Transverse colon (tissue), 4 donors: ENCODE data around the gene PGM5. TPM values are rescaled to one million over a fixed set of nuclear protein-coding genes. Genes with fewer than 3 reads are reported as not detected.

Source experiments
- DNase-seq: peaks from one replicate; pipeline ENCODE4 v3.0.0-alpha.2; 2019
- H3K27ac ChIP-seq, 4 donors: fragments of 200-600 bp; sonication (generic); 2 replicates each; pipeline ENCODE4 v1.5.1; 2016 to 2018; ENCODE audit warnings: inconsistent platforms in 4 of 4
- H3K27me3 ChIP-seq: fragments of 200-600 bp; sonication (generic); 2 replicates; pipeline ENCODE4 v1.5.1; 2017; ENCODE audit warnings: inconsistent platforms
- H3K36me3 ChIP-seq, 4 donors: fragments of 200-600 bp; sonication (generic); 2 replicates each; pipeline ENCODE4 v1.5.1; 2017 to 2019; ENCODE audit warnings: inconsistent platforms in 4 of 4
- H3K4me1 ChIP-seq, 4 donors: fragments of 200-600 bp; sonication (generic); 2 replicates each; pipeline ENCODE4 v1.5.1; 2017 to 2020; ENCODE audit warnings: inconsistent platforms in 4 of 4
- H3K4me3 ChIP-seq, 4 donors: fragments of 200-600 bp; sonication (generic); 1 replicate in 1 of 4; 2 replicates in 3 of 4; pipeline versions ENCODE4 v1.5.1 to v1.6.1; 2017 to 2019; ENCODE audit warnings: inconsistent platforms in 4 of 4
- H3K9me3 ChIP-seq, 2 donors: fragments of 200-600 bp; sonication (generic); 2 replicates each; pipeline ENCODE4 v1.5.1; 2017 to 2019; ENCODE audit warnings: inconsistent platforms in 2 of 2
- CTCF ChIP-seq, 5 experiments: fragments of 200-600 bp in 3 of 5; fragments of 450-650 bp in 2 of 5; sonication (generic) in 3 of 5; IDR thresholded peaks; 1 replicate in 2 of 5; 2 replicates in 3 of 5; pipeline ENCODE4 v1.5.1; 2016 to 2017; ENCODE audit warnings: antibody characterized with exemption in 5 of 5, inconsistent platforms in 3 of 5, mild to moderate bottlenecking in 2 of 5, moderate library complexity in 1 of 5
- EP300 ChIP-seq: sonication (generic); formaldehyde crosslinking; IDR thresholded peaks from one replicate; pipeline ENCODE4 v1.6.1; 2017; ENCODE audit warnings: antibody characterized with exemption, low read depth
- POLR2A ChIP-seq: fragments of 450-650 bp; IDR thresholded peaks from one replicate; pipeline ENCODE4 v1.6.1; 2016; ENCODE audit warnings: antibody characterized with exemption, mild to moderate bottlenecking, moderate library complexity
- POLR2AphosphoS5 ChIP-seq, 3 donors: sonication (generic); formaldehyde crosslinking; IDR thresholded peaks; one replicate each; pipeline ENCODE4 v1.6.1; 2016; ENCODE audit warnings: antibody characterized with exemption in 3 of 3
- WGBS, 2 donors: methylation state at CpG; one replicate each; pipeline ENCODE4 v1.1.5; 2018; ENCODE audit warnings: low coverage in 1 of 2; 5-methylcytosine and 5-hydroxymethylcytosine counted together
- in situ Hi-C, 4 donors: fragments of 200-750 bp; cut with MboI; loops; one replicate each; pipeline versions ENCODE4 v1.15.0 to v1.15.1; 2017; ENCODE audit warnings: low sequenced_read_pairs in 3 of 4, low pct_ligation_motif_present in 1 of 4, low pct_unique_long_range_greater_than_20kb in 1 of 4
- intact Hi-C: fragments of 100-400 bp; cut with DNase I; formaldehyde crosslinking; loops from one replicate; pipeline ENCODE4 v1.15.1; 2023; ENCODE audit warnings: low total_unique reads
- total RNA-seq, 4 donors: library from RNA; depleted of rRNA; stranded (reverse); fragments of >200 nt; gene quantifications; one replicate each; pipeline ENCODE4 v1.1.0, GENCODE V29; 2016

PGM5 gene
- total RNA-seq, 4 donors from 2014 or later: 78.2 to 94.9 (median 89.4) TPM

GRCh38 chr9:68462105-68462775 lies 105.8 kb downstream of the PGM5 start:
- H3K4me1 ChIP-seq: peaks cover 0 to 29% (median 7%) of the 10 kb centered on the region in 4 donors
- in situ Hi-C loops: no loop called here

GRCh38 chr9:68470067-68470466 lies 113.7 kb downstream of the PGM5 start:
- H3K4me3 ChIP-seq: no peak overlapping the region
- no peak for DNase-seq
- intact Hi-C loops: no loop called here
- no peaks in the 10 kb centered on the region for H3K9me3 ChIP-seq
- in situ Hi-C loops: no loop called here
- no peaks in the 10 kb centered on the region for H3K36me3 ChIP-seq
- H3K27ac ChIP-seq: no peak overlapping the region
- H3K27me3 ChIP-seq: no peaks in the 10 kb centered on the region
- H3K4me1 ChIP-seq: no peaks in the 10 kb centered on the region
- no peak for TF ChIP-seq CTCF (IDR thresholded peaks at IDR 0.05)
- TF ChIP-seq EP300: no peak
- no peak for TF ChIP-seq POLR2A
- no peak for TF ChIP-seq POLR2AphosphoS5 (IDR thresholded peaks at IDR 0.05)

More at GRCh38 chr9:68462105-68462775, 105.8 kb downstream of the PGM5 start:
- H3K4me3 ChIP-seq: no peak overlapping the region
- 59 to 70% methylated on average over 3 to 7 of the region's 7 CpGs for WGBS, 2 donors
- TF ChIP-seq EP300 (no peak), CTCF (IDR thresholded peaks at IDR 0.05) (no peak), POLR2AphosphoS5 (IDR thresholded peaks at IDR 0.05) (no peak), POLR2A (no peak)
- no peaks in the 10 kb centered on the region for H3K36me3 ChIP-seq
- no peak for DNase-seq
- H3K27ac ChIP-seq: peak overlapping the region; percentile 37 to 83 (median 58)
- H3K27me3 ChIP-seq: no peaks in the 10 kb centered on the region
- intact Hi-C loops: no loop called here
- no peaks in the 10 kb centered on the region for H3K9me3 ChIP-seq

- no peaks in the 10 kb centered on the region for H3K27me3 ChIP-seq
- no peaks in the 10 kb centered on the region for H3K4me1 ChIP-seq
- WGBS, 2 donors: 93% methylated on average over 4 to 5 of the region's 5 CpGs
- peak overlapping the region in 1 of 4 donors; percentile 11 for H3K27ac ChIP-seq
- H3K36me3 ChIP-seq: no peaks in the 10 kb centered on the region
- in situ Hi-C loops: no loop called here
- no peak for DNase-seq
- no peaks in the 10 kb centered on the region for H3K9me3 ChIP-seq
- intact Hi-C loops: no loop called here
- TF ChIP-seq EP300 (no peak), POLR2AphosphoS5 (IDR thresholded peaks at IDR 0.05) (no peak)
- no peak overlapping the region for H3K4me3 ChIP-seq
These were observed 114.2 kb downstream of the PGM5 start for GRCh38 chr9:68470634-68471033.

GRCh38 chr9:68472119-68472518 lies 115.7 kb downstream of the PGM5 start:
- Histone ChIP-seq H3K27ac (peak overlapping the region in 2 of 4 donors; percentile 11 to 54), H3K4me1 (peaks cover 0 to 12% (median 0%) of the 10 kb centered on the region in 4 donors), H3K36me3 (no peaks in the 10 kb centered on the region), H3K9me3 (no peaks in the 10 kb centered on the region), H3K27me3 (no peaks in the 10 kb centered on the region), H3K4me3 (no peak overlapping the region)
- TF ChIP-seq CTCF (IDR thresholded peaks at IDR 0.05) (no peak), POLR2AphosphoS5 (IDR thresholded peaks at IDR 0.05) (no peak), EP300 (no peak), POLR2A (no peak)
- intact Hi-C loops: no loop called here
- DNase-seq: no peak
- WGBS, 2 donors: 68% methylated on average over 2 of the region's 2 CpGs; no CpG with 5 or more reads in 1 of the 2 donors
- in situ Hi-C loops: no loop called here
